ENCODE results near the gene ARHGEF3.

ARHGEF3 gene

DNA sequence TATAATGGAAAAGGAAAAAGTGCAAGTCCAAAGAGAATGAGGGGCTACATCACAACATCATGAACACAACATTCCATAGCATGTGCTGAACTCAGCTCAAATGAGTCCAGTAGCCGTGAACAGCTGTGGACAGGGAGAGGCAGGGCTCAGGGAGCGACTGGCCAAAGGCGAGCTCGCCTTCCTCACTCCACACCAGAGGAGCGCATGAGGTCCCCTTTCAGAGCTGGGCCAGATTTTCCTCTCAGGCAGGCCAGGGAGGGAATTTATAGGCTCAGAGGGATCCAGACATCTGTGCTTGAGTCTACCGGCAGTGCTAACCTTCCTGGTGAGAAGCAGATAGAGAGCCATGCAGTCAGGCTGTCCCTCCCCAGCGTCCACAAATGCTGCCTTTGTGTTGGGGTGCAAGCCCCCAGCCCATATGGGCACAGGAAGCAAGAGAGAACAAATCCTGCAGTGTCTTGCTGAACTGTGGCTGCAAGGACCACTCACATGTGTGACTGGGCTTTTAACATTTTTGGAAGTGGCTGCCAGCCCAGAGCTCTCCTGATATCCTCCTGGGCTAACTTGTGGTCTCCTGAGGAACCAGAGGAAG lies 32.5 kb downstream of the ARHGEF3 start:
- Histone ChIP-seq H2AFZ (ENCODE audit: low read length) (no peak overlapping the region), H3K4me1 (ENCODE audit: insufficient read depth, low read length, poor library complexity, severe bottlenecking) (peaks cover 5% of the 10 kb centered on the region), H4K20me1 (ENCODE audit: insufficient read depth, low read length, poor library complexity, severe bottlenecking) (no peaks in the 10 kb centered on the region), H3K9ac (ENCODE audit: low read depth, low read length, poor library complexity, severe bottlenecking) (no peak overlapping the region), H3K4me2 (ENCODE audit: low read depth, low read length, poor library complexity, severe bottlenecking) (no peak overlapping the region), H3K4me3 (ENCODE audit: low read length, poor library complexity, severe bottlenecking) (no peak overlapping the region), H3K9me2 (replicated peaks; ENCODE audit: low read depth, low read length) (no peaks in the 10 kb centered on the region), H3F3A (ENCODE audit: low read depth) (no peaks in the 10 kb centered on the region), H3K9me3 (ENCODE audit: insufficient read depth, low read depth, low read length) (no peaks in the 10 kb centered on the region), H3K27me3 (ENCODE audit: insufficient read depth, low read length, poor library complexity, severe bottlenecking) (no peaks in the 10 kb centered on the region), H3K36me3 (ENCODE audit: insufficient read depth, low read length) (peaks cover 38% of the 10 kb centered on the region; the same call in 1 of the 2 replicates), H3K79me2 (ENCODE audit: insufficient read depth, low read length) (no peaks in the 10 kb centered on the region)
- TF ChIP-seq EZH2phosphoT487 (IDR thresholded peaks at IDR 0.05; ENCODE audit: borderline replicate concordance) = no peak
- TF ChIP-seq, protein P1, sequence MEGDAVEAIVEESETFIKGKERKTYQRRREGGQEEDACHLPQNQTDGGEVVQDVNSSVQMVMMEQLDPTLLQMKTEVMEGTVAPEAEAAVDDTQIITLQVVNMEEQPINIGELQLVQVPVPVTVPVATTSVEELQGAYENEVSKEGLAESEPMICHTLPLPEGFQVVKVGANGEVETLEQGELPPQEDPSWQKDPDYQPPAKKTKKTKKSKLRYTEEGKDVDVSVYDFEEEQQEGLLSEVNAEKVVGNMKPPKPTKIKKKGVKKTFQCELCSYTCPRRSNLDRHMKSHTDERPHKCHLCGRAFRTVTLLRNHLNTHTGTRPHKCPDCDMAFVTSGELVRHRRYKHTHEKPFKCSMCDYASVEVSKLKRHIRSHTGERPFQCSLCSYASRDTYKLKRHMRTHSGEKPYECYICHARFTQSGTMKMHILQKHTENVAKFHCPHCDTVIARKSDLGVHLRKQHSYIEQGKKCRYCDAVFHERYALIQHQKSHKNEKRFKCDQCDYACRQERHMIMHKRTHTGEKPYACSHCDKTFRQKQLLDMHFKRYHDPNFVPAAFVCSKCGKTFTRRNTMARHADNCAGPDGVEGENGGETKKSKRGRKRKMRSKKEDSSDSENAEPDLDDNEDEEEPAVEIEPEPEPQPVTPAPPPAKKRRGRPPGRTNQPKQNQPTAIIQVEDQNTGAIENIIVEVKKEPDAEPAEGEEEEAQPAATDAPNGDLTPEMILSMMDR (conservative IDR thresholded peaks at IDR 0.05; ENCODE audit: low read length) = no peak

DNA sequence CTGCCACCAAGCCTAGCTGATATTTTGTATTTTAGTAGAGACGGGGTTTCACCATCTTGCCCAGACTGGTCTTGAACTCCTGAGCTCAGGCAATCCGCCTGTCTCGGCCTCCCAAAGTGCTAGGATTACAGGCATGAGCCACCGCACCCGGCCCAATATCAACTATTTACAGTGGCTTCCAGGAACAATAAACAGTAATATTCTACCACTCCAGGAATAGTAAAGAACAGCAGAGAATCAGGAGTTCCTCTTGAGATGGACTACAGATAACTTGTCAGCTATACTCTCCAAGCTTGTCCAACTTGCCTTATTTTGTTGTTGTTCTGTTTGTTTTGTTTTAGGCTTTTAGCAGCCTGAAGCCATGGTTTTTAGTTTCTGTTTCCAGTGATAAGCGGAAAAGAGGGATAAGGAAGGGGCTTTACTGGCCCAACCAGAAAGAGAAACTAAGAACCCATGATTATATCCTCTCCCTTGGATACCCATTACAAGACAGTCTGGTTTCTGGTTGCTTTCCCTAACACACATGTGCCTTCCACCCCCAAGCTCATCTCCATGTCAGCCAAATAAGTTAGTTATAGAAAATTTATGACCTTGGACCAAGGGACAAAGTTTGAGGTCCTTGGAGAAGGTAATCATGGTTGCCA lies 36.7 kb downstream of the ARHGEF3 start:
- Histone ChIP-seq H3F3A (ENCODE audit: low read depth) (no peaks in the 10 kb centered on the region), H3K4me2 (ENCODE audit: low read depth, low read length, poor library complexity, severe bottlenecking) (no peak overlapping the region), H3K9me2 (replicated peaks; ENCODE audit: low read depth, low read length) (no peaks in the 10 kb centered on the region), H3K4me1 (ENCODE audit: insufficient read depth, low read length, poor library complexity, severe bottlenecking) (peaks cover 5% of the 10 kb centered on the region), H3K79me2 (ENCODE audit: insufficient read depth, low read length) (0 out of 2 replicates have a peak, but pooled peaks cover 2% of the 10 kb centered on the region), H3K27me3 (ENCODE audit: insufficient read depth, low read length, poor library complexity, severe bottlenecking) (no peaks in the 10 kb centered on the region), H3K36me3 (ENCODE audit: insufficient read depth, low read length) (peaks cover 11% of the 10 kb centered on the region; the same call in 1 of the 2 replicates), H4K20me1 (ENCODE audit: insufficient read depth, low read length, poor library complexity, severe bottlenecking) (no peaks in the 10 kb centered on the region), H2AFZ (ENCODE audit: low read length) (no peak overlapping the region), H3K9me3 (ENCODE audit: insufficient read depth, low read depth, low read length) (no peaks in the 10 kb centered on the region), H3K4me3 (ENCODE audit: low read length, poor library complexity, severe bottlenecking) (no peak overlapping the region), H3K9ac (ENCODE audit: low read depth, low read length, poor library complexity, severe bottlenecking) (no peak overlapping the region)
- TF ChIP-seq EZH2phosphoT487 (IDR thresholded peaks at IDR 0.05; ENCODE audit: borderline replicate concordance) = no peak
- TF ChIP-seq, protein P1 (conservative IDR thresholded peaks at IDR 0.05; ENCODE audit: low read length) = no peak

DNA sequence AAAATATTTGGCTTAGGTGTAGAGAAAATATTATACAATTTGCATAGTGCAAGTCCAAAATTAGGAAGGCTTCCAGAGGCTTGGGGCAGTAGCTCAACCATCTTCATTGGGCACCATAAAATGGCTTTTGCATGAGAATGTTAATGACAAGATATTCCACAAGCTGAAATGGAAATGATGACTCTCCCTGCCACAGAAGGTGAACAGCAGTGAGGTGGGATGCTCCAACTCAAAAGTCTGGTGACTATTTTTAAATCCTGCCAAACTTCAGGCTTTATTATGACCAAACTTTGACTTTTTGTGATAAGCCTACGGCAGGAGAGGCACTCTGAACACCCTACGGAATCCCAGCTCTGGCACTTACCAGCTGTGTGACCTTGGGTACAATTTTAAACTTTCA lies 37.6 kb downstream of the ARHGEF3 start:
- Histone ChIP-seq H3F3A (ENCODE audit: low read depth) (no peaks in the 10 kb centered on the region), H3K4me3 (ENCODE audit: low read length, poor library complexity, severe bottlenecking) (no peak overlapping the region), H3K4me1 (ENCODE audit: insufficient read depth, low read length, poor library complexity, severe bottlenecking) (peaks cover 5% of the 10 kb centered on the region), H3K27me3 (ENCODE audit: insufficient read depth, low read length, poor library complexity, severe bottlenecking) (no peaks in the 10 kb centered on the region), H3K79me2 (ENCODE audit: insufficient read depth, low read length) (peaks cover 5% of the 10 kb centered on the region; the same call in 1 of the 2 replicates), H4K20me1 (ENCODE audit: insufficient read depth, low read length, poor library complexity, severe bottlenecking) (no peaks in the 10 kb centered on the region), H3K9me2 (replicated peaks; ENCODE audit: low read depth, low read length) (no peaks in the 10 kb centered on the region), H3K36me3 (ENCODE audit: insufficient read depth, low read length) (peaks cover 4% of the 10 kb centered on the region; the same call in 1 of the 2 replicates), H3K9ac (ENCODE audit: low read depth, low read length, poor library complexity, severe bottlenecking) (no peak overlapping the region), H2AFZ (ENCODE audit: low read length) (no peak overlapping the region), H3K9me3 (ENCODE audit: insufficient read depth, low read depth, low read length) (no peaks in the 10 kb centered on the region), H3K4me2 (ENCODE audit: low read depth, low read length, poor library complexity, severe bottlenecking) (no peak overlapping the region)
- TF ChIP-seq, protein P1 (conservative IDR thresholded peaks at IDR 0.05; ENCODE audit: low read length) = no peak
- TF ChIP-seq EZH2phosphoT487 (IDR thresholded peaks at IDR 0.05; ENCODE audit: borderline replicate concordance) = no peak

Data from Loucy (cell line).